IPS-15b (cell line): ENCODE data around the gene CNTNAP2.
A peak's percentile ranks its signal among the peaks of the same experiment; 100 is the strongest.
"Not testable (repeated sequence)": the region's sequence is repeated elsewhere in the genome, so short reads cannot be mapped to it uniquely, and the experiment has no call there.

Experiments used
- H3K27me3 ChIP-seq: one replicate; pipeline ENCODE4 v1.6.1; 2013; ENCODE audit warnings: low read length; ENCODE audit not compliant: control insufficient read depth, insufficient read depth
- H3K36me3 ChIP-seq: one replicate; pipeline ENCODE4 v1.6.1; 2013; ENCODE audit warnings: low read length; ENCODE audit not compliant: control insufficient read depth, insufficient read depth
- H3K4me1 ChIP-seq: one replicate; pipeline ENCODE4 v1.6.1; 2013; ENCODE audit warnings: mild to moderate bottlenecking, low read length; ENCODE audit not compliant: control insufficient read depth, insufficient read depth
- H3K4me3 ChIP-seq: one replicate; pipeline ENCODE4 v1.5.1; 2013; ENCODE audit warnings: low read depth, low read length
- H3K9ac ChIP-seq: one replicate; pipeline ENCODE4 v1.6.1; 2013; ENCODE audit warnings: low read depth, mild to moderate bottlenecking, low read length
- H3K9me3 ChIP-seq: one replicate; pipeline ENCODE4 v1.6.1; 2013; ENCODE audit warnings: mild to moderate bottlenecking, low read length; ENCODE audit not compliant: control insufficient read depth, insufficient read depth

The CNTNAP2 gene

DNA sequence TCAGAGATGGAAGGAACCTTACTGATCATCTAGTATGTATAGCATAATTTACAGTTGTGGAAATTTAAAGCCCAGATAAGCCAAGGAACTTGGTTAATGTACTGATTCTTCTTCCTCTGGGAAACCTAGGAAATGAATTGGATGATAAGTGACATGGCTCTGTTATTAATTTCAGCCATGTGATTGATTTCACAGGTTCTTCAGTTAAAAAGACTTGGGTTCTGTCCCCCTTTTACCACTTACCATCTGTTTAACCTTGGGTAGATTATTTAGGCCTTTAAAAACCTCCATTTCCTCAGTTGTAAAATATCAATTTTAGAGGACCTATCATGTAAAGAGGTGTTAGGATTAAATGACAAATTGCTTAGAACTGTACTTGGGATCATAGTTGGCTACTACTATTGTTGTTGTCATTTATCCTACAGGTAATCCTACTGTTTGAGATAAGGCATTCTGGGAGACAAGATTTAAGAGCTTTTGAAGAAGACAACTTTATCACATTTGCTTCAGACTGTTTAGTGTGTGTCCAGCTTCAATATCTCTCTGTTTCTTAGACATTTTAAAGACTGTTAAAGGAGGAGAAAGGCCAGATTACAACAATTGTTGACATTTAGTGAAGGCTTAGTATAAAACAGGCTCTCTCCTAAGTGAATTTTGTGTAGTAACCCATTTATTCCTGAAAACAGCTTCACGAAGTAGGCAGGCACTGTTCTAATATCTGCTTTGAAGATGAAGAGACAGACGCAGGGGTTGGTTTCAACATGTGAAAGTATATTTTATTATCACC is 1476.9 kb downstream of the CNTNAP2 start:
- no peaks in the 10 kb centered on the region for H3K27me3 ChIP-seq
- no peak overlapping the region for H3K4me3 ChIP-seq
- H3K4me1 ChIP-seq, result no peaks in the 10 kb centered on the region
- no peaks in the 10 kb centered on the region for H3K9me3 ChIP-seq
- no peak overlapping the region for H3K9ac ChIP-seq
- no peaks in the 10 kb centered on the region for H3K36me3 ChIP-seq

DNA sequence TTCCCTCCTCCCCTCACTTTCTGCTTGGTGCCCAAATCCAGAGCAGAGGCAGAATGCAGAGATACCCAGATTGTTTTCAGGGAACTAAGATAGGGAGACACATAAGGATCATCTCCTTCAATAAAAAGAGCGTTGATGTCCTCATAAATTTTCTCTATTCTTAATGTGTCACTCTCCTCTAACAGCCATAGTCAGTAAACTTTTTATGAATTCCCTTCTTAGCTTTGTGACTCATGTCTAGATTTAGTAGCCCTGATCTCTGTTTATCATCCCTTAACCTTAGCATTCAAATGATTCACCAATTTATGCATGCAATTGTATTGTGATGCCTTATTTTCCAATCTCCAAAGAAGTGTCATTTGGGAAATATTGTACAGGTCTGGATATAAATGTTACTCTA is 1478.4 kb downstream of the CNTNAP2 start:
- H3K36me3 ChIP-seq, result peaks cover 3% of the 10 kb centered on the region
- no peaks in the 10 kb centered on the region for H3K9me3 ChIP-seq
- no peaks in the 10 kb centered on the region for H3K4me1 ChIP-seq
- no peak overlapping the region for H3K9ac ChIP-seq
- no peak overlapping the region for H3K4me3 ChIP-seq
- H3K27me3 ChIP-seq, result no peaks in the 10 kb centered on the region

DNA sequence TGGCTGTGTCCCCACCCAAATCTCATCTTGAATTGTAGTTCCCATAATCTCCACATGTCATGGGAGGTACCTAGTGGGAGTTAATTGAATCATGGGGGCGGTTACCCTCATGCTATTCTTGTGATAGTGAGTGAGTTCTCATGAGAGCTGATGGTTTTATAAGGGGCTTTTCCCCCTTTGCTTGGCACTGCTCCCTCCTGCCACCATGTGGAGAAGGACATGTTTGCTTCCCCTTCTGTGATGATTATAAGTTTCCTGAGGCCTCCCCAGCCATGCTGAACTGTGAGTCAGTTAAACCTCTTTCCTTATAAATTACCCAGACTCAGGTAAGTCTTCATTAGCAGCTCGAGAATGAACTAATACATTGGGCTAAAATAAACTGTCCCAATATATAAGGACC is 1482.1 kb downstream of the CNTNAP2 start:
- not testable (repeated sequence) for H3K27me3 ChIP-seq, H3K9me3 ChIP-seq, H3K9ac ChIP-seq, H3K4me1 ChIP-seq, H3K36me3 ChIP-seq, H3K4me3 ChIP-seq

DNA sequence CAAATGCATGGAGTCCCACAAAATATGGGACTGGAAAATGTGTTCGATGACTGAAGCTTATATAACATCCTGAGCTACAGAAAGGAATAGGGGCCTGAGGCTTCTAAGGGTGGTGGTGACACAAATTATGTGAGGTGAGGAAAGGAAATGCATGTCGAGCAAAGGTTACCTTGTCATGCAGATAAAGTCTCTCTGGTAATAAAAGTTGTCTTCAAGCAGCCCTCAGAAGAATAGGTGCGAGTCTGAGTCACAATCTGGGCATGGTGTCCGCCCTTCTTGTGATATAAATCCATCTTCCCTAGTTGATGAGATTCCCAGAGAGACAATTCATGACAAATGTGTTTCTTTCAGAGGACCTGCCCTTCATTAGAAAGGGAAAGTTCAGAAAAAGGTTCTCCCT is 1488.7 kb downstream of the CNTNAP2 start:
- no peaks in the 10 kb centered on the region for H3K9me3 ChIP-seq
- no peaks in the 10 kb centered on the region for H3K36me3 ChIP-seq
- peaks cover 21% of the 10 kb centered on the region for H3K4me1 ChIP-seq
- no peak overlapping the region for H3K9ac ChIP-seq
- no peaks in the 10 kb centered on the region for H3K27me3 ChIP-seq
- H3K4me3 ChIP-seq, result peak overlapping the region; percentile 24

DNA sequence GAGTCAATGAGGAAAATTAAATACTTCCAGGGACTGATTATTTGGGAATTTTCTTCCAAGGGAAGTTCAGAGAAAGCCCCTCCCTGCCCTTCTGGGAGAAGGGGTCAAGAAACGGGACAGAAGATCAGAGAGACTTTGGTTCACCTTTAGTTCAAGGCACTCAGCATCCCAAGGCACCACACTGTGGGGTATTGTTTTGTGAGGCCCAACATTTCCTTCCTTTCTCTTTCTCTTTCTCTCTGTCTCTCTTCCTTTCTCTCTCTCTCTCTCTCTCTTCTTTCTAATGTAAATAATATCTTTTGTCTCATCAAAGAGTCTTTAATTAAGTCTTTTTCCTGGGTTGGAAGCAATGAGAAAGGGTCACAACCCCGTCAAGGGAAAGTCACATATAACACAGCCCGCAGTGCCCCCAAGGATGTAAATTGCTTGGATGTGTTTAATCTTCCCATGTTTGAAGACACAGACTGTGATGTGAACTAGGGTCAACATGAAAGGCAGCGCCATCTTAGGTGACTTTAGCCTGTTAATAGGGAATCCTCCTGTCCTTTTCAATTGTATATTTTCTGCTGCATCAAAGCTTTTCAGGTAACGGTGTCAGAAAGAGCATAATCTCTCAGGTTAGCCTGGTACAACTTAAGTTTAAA is 1490.7 kb downstream of the CNTNAP2 start:
- Histone ChIP-seq H3K27me3 (no peaks in the 10 kb centered on the region), H3K36me3 (no peaks in the 10 kb centered on the region), H3K9me3 (no peaks in the 10 kb centered on the region), H3K4me3 (no peak overlapping the region), H3K4me1 (peaks cover 18% of the 10 kb centered on the region), H3K9ac (no peak overlapping the region)

GRCh38 chr7:147611431-147611830 is 1494.8 kb downstream of the CNTNAP2 start:
- Histone ChIP-seq H3K27me3 (no peaks in the 10 kb centered on the region), H3K9ac (no peak overlapping the region), H3K36me3 (no peaks in the 10 kb centered on the region), H3K9me3 (no peaks in the 10 kb centered on the region), H3K4me3 (no peak overlapping the region), H3K4me1 (peaks cover 2% of the 10 kb centered on the region)

GRCh38 chr7:147635288-147635687 is 1518.7 kb downstream of the CNTNAP2 start:
- Histone ChIP-seq H3K27me3 (no peaks in the 10 kb centered on the region), H3K4me3 (no peak overlapping the region), H3K36me3 (no peaks in the 10 kb centered on the region), H3K4me1 (peaks cover 2% of the 10 kb centered on the region), H3K9ac (no peak overlapping the region), H3K9me3 (no peaks in the 10 kb centered on the region)

GRCh38 chr7:147636553-147636952 is 1520.0 kb downstream of the CNTNAP2 start:
- Histone ChIP-seq H3K9me3 (no peaks in the 10 kb centered on the region), H3K9ac (no peak overlapping the region), H3K4me1 (peaks cover 2% of the 10 kb centered on the region), H3K36me3 (no peaks in the 10 kb centered on the region), H3K27me3 (no peaks in the 10 kb centered on the region), H3K4me3 (no peak overlapping the region)

- Histone ChIP-seq H3K9ac (no peak overlapping the region), H3K27me3 (no peaks in the 10 kb centered on the region), H3K4me3 (no peak overlapping the region), H3K4me1 (peaks cover 2% of the 10 kb centered on the region), H3K36me3 (no peaks in the 10 kb centered on the region), H3K9me3 (no peaks in the 10 kb centered on the region)
Measured at GRCh38 chr7:147638566-147638965, 1522.0 kb downstream of the CNTNAP2 start.

DNA sequence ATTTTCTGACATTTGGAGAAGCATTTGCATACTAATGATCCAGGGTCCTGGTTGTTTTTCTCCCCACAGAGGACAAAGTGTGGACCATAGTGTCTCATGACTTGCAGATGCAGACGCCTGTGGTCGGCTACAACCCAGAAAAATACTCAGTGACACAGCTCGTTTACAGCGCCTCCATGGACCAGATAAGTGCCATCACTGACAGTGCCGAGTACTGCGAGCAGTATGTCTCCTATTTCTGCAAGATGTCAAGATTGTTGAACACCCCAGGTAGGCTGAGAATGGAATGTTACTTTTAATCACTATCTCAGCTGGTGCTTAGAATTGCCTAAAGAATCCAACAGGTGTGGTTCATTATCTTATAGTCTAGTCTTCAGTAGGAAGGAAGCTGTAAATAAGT is 1522.4 kb downstream of the CNTNAP2 start:
- Histone ChIP-seq H3K4me1 (peaks cover 2% of the 10 kb centered on the region), H3K27me3 (no peaks in the 10 kb centered on the region), H3K4me3 (no peak overlapping the region), H3K9me3 (no peaks in the 10 kb centered on the region), H3K9ac (no peak overlapping the region), H3K36me3 (no peaks in the 10 kb centered on the region)

GRCh38 chr7:147639751-147640150 is 1523.2 kb downstream of the CNTNAP2 start:
- Histone ChIP-seq H3K27me3 (no peaks in the 10 kb centered on the region), H3K4me3 (no peak overlapping the region), H3K36me3 (no peaks in the 10 kb centered on the region), H3K9me3 (no peaks in the 10 kb centered on the region), H3K9ac (no peak overlapping the region), H3K4me1 (peaks cover 2% of the 10 kb centered on the region)

DNA sequence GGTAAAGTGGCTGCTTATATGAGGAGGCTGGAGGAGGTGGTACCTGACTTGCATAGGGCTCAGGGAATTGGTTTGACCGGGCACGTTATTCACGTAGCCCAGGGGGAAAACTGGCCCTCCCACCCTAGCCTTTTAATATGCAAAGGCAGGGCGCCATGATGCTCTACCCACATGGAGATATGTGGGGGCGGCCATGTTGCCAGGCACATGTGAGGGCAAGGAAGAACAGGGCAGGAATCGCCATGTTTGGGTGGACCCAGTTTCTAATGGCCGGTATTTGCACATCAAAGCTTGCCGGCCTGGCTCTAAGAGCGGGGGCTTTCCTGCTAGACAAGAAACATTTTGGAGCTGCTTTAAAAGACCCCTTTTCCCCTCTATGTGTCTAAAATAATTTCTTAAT is 1524.2 kb downstream of the CNTNAP2 start:
- Histone ChIP-seq H3K27me3 (no peaks in the 10 kb centered on the region), H3K9ac (no peak overlapping the region), H3K9me3 (no peaks in the 10 kb centered on the region), H3K36me3 (no peaks in the 10 kb centered on the region), H3K4me1 (peaks cover 2% of the 10 kb centered on the region), H3K4me3 (no peak overlapping the region)
